ENCODE data around the gene HOXA7.

DNA sequence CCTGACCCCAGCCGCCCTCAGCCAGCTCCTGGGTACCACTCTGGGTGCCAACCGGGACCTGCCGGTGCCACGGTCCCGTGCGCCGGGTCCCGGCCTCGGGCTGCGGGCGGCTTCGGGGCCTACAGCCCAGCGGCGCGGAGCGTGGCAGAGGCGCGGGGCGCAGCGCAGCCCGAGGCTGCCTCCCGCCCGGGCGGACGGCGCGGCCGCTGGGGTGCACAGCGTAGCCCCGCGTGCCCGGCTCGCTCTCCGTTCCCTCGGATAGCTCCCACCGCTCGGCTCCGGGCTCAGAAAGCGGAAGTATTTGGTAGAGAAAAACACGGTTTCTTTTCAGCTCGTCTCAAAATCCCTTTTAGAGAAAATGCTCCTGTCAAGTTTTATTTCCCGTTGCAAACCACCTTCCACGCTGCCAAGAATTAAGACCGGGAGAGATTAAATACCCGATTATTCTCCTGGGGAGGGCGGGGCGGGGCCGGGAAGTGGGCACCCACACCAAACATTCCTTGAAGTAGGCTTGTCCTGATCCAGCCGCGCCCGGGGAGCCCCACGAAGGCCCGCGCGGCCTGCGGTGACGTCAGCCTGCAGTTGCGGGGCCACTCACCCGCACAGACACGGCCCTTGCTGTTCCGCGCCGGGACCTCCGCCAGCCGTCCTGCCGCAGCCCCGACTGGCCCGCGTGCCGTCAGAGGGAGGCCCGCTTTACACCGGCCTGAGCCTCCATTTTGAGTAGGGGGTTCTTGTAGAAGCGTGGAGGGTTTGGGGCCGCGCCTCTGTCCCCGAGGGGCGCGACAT, 36.3 kb upstream of the HOXA7 start:
- TF ChIP-seq SREBF1 (IDR thresholded peaks at IDR 0.05; ENCODE audit: low read length), result no peak
- no peak for TF ChIP-seq CTCF (IDR thresholded peaks at IDR 0.05 in 2 of 3, conservative IDR thresholded peaks at IDR 0.05 in 1 of 3; ENCODE audit: control insufficient read depth in 2 of 3, extremely low read depth in 1 of 3, insufficient read depth in 1 of 3, low read depth in 3 of 3, low read length in 3 of 3)
- no peak for TF ChIP-seq NRF1 (conservative IDR thresholded peaks at IDR 0.05; ENCODE audit: low read depth, low read length)
- TF ChIP-seq POLR2A (IDR thresholded peaks at IDR 0.05; ENCODE audit: low read depth, low read length), result no peak
- no peak for TF ChIP-seq RELB (IDR thresholded peaks at IDR 0.05; ENCODE audit: low read depth)
